ENCODE data around the gene HNRNPUL1.

GRCh38 chr19:41244117-41244516 is 20.1 kb upstream of the HNRNPUL1 start:
- TF ChIP-seq POLR2A (IDR thresholded peaks at IDR 0.05) (no peak), CTCF (IDR thresholded peaks at IDR 0.05) (no peak)
